Natural killer cell treated with Interleukin-12 subunit alpha and Interleukin-12 subunit beta and Interleukin-15 and Interleukin-18, amount 100 ng/mL, for 72 hours (primary cell): ENCODE results near the gene HLA-DQA1. TPM values are rescaled to one million over a fixed set of nuclear protein-coding genes. Genes with fewer than 3 reads are reported as not detected.
A peak's percentile ranks its signal among the peaks of the same experiment; 100 is the strongest.
"Not testable (repeated sequence)": the region's sequence is repeated elsewhere in the genome, so short reads cannot be mapped to it uniquely, and the experiment has no call there.

Source experiments
- ATAC-seq, 2 donors: fragments of 150-1000 bp; cut with Tn5 transposase in 1 of 2; sonication (Bioruptor Pico), chemical (Tn5 transposase) in 1 of 2; 2 replicates each; pipeline ENCODE4 v1.10.0; 2021
- DNase-seq: peaks from one replicate; pipeline ENCODE4 v3.0.0; 2022; ENCODE audit warnings: low spot score
- H3K27ac Mint-ChIP-seq, 2 donors: 1 replicate in 1 of 2; 2 replicates in 1 of 2; pipeline ENCODE4 v1.8.0; 2022; ENCODE audit warnings: mixed read lengths in 2 of 2, mild to moderate bottlenecking in 1 of 2, moderate library complexity in 1 of 2
- H3K27me3 Mint-ChIP-seq, 2 donors: 1 replicate in 1 of 2; 2 replicates in 1 of 2; pipeline ENCODE4 v1.8.0; 2022; ENCODE audit warnings: mixed read lengths in 2 of 2
- H3K36me3 Mint-ChIP-seq: one replicate; pipeline ENCODE4 v1.8.0; 2022; ENCODE audit warnings: mixed read lengths
- H3K4me1 Mint-ChIP-seq, 2 donors: 1 replicate in 1 of 2; 2 replicates in 1 of 2; pipeline ENCODE4 v1.8.0; 2022; ENCODE audit warnings: low read depth in 2 of 2, mixed read lengths in 2 of 2, mild to moderate bottlenecking in 1 of 2
- H3K4me3 Mint-ChIP-seq: one replicate; pipeline ENCODE4 v1.8.0; 2022; ENCODE audit warnings: mixed read lengths
- H3K9me3 Mint-ChIP-seq: 2 replicates; pipeline ENCODE4 v1.8.0; 2022; ENCODE audit warnings: mixed read lengths
- total RNA-seq, 2 donors: library from RNA; stranded (reverse); gene quantifications; one replicate each; pipeline ENCODE4 v1.2.3, GENCODE V29; 2022

HLA-DQA1 gene
- total RNA-seq, 2 donors from 2014 or later = 7.8 to 92.0 TPM

- peaks cover under 1 to 27% of the 10 kb centered on the region in 2 donors for H3K4me1 Mint-ChIP-seq
- not testable (repeated sequence) for H3K27me3 Mint-ChIP-seq, ATAC-seq, H3K4me3 Mint-ChIP-seq, H3K9me3 Mint-ChIP-seq, H3K27ac Mint-ChIP-seq, DNase-seq
- H3K36me3 Mint-ChIP-seq = peaks cover 14% of the 10 kb centered on the region
Observed at GRCh38 chr6:32671908-32672307, 34.7 kb downstream of the HLA-DQA1 start.

- ATAC-seq, H3K27ac Mint-ChIP-seq, H3K4me3 Mint-ChIP-seq, H3K9me3 Mint-ChIP-seq, DNase-seq, H3K27me3 Mint-ChIP-seq: not testable (repeated sequence)
- Mint-ChIP-seq H3K4me1 (peaks cover 0 to 11% of the 10 kb centered on the region in 2 donors), H3K36me3 (peaks cover 32% of the 10 kb centered on the region)
Observed at GRCh38 chr6:32674123-32674522, 36.9 kb downstream of the HLA-DQA1 start.

- Mint-ChIP-seq H3K9me3 (no peaks in the 10 kb centered on the region), H3K36me3 (peaks cover 28% of the 10 kb centered on the region), H3K27ac (no peak overlapping the region), H3K4me1 (peaks cover 10 to 30% of the 10 kb centered on the region in 2 donors), H3K4me3 (no peak overlapping the region), H3K27me3 (peaks cover 0 to 15% of the 10 kb centered on the region in 2 donors)
- DNase-seq = no peak
- ATAC-seq = no peak
Observed at GRCh38 chr6:32679492-32679891, 42.3 kb downstream of the HLA-DQA1 start.

- peaks cover 11 to 31% of the 10 kb centered on the region in 2 donors for H3K4me1 Mint-ChIP-seq
- H3K36me3 Mint-ChIP-seq = peaks cover 25% of the 10 kb centered on the region
- H3K4me3 Mint-ChIP-seq = no peak overlapping the region
- H3K27ac Mint-ChIP-seq = no peak overlapping the region
- no peaks in the 10 kb centered on the region for H3K9me3 Mint-ChIP-seq
- DNase-seq (no peak), ATAC-seq (no peak)
- H3K27me3 Mint-ChIP-seq = peaks cover 0 to 16% of the 10 kb centered on the region in 2 donors
Observed at GRCh38 chr6:32680055-32680454, 42.8 kb downstream of the HLA-DQA1 start.

- peaks cover 6% of the 10 kb centered on the region for H3K36me3 Mint-ChIP-seq
- peak overlapping the region; percentile 21 to 81 for H3K27ac Mint-ChIP-seq
- no peaks in the 10 kb centered on the region for H3K9me3 Mint-ChIP-seq
- ATAC-seq (no peak), DNase-seq (no peak)
- H3K4me3 Mint-ChIP-seq = no peak overlapping the region
- H3K4me1 Mint-ChIP-seq = peaks cover 22 to 54% of the 10 kb centered on the region in 2 donors
- peaks cover 0 to 19% of the 10 kb centered on the region in 2 donors for H3K27me3 Mint-ChIP-seq
Observed at GRCh38 chr6:32684246-32684645, 47.0 kb downstream of the HLA-DQA1 start.

- Mint-ChIP-seq H3K9me3 (no peaks in the 10 kb centered on the region), H3K36me3 (peaks cover under 1% of the 10 kb centered on the region), H3K4me3 (peak overlapping the region; percentile 62), H3K27me3 (peaks cover 0 to 12% of the 10 kb centered on the region in 2 donors), H3K4me1 (peaks cover 22 to 61% of the 10 kb centered on the region in 2 donors), H3K27ac (peak overlapping the region; percentile 78 to 81)
- peak; percentile 67 for DNase-seq
- ATAC-seq = peak; percentile 94
Observed at GRCh38 chr6:32685603-32686002, 48.4 kb downstream of the HLA-DQA1 start.

- ATAC-seq = peak in 1 of 2 donors; percentile 78
- peak overlapping the region; percentile 41 to 68 for H3K27ac Mint-ChIP-seq
- peaks cover 0 to 21% of the 10 kb centered on the region in 2 donors for H3K27me3 Mint-ChIP-seq
- H3K4me1 Mint-ChIP-seq = peaks cover 15 to 36% of the 10 kb centered on the region in 2 donors
- H3K36me3 Mint-ChIP-seq = peaks cover 16% of the 10 kb centered on the region
- DNase-seq = no peak
- peak overlapping the region; percentile 50 for H3K4me3 Mint-ChIP-seq
- H3K9me3 Mint-ChIP-seq = no peaks in the 10 kb centered on the region
Observed at GRCh38 chr6:32689531-32690501, 52.6 kb downstream of the HLA-DQA1 start.

GRCh38 chr6:32692019-32692418, 54.8 kb downstream of the HLA-DQA1 start:
- DNase-seq (peak; percentile 67), ATAC-seq (no peak)
- peaks cover 16% of the 10 kb centered on the region for H3K36me3 Mint-ChIP-seq
- H3K27ac Mint-ChIP-seq = no peak overlapping the region
- H3K4me1 Mint-ChIP-seq = peaks cover 5 to 20% of the 10 kb centered on the region in 2 donors
- peaks cover 0 to 29% of the 10 kb centered on the region in 2 donors for H3K27me3 Mint-ChIP-seq
- no peaks in the 10 kb centered on the region for H3K9me3 Mint-ChIP-seq
- H3K4me3 Mint-ChIP-seq = no peak overlapping the region

Other genes starting within 250 kb of the HLA-DQA1 start
- gene BTNL2, start 230.2 kb upstream of the HLA-DQA1 start, total RNA-seq = not detected
- gene HLA-DRA, start 197.5 kb upstream of the HLA-DQA1 start, total RNA-seq = 100 to 1,000 TPM in 1 of 2 donors, 10 to 100 TPM in 1; 28.4 to 184 TPM
- 10 to 100 TPM; 15.9 to 53.6 TPM for gene HLA-DRB5, start 107.1 kb upstream of the HLA-DQA1 start, total RNA-seq
- 100 to 1,000 TPM in 1 of 2 donors, 10 to 100 TPM in 1; 69.9 to 117 TPM for gene HLA-DRB1, start 47.6 kb upstream of the HLA-DQA1 start, total RNA-seq
- gene HLA-DQB1, start 29.3 kb downstream of the HLA-DQA1 start, total RNA-seq = 10 to 100 TPM; 21.0 to 48.6 TPM
- gene HLA-DQA2, start 104.0 kb downstream of the HLA-DQA1 start, total RNA-seq = 10 to 100 TPM in 1 of 2 donors, 1 to 10 TPM in 1; 1.2 to 10.9 TPM
- gene HLA-DQB2, start 126.1 kb downstream of the HLA-DQA1 start, total RNA-seq = 1 to 10 TPM in 1 of 2 donors, under 1 TPM in 1; 0.88 to 7.4 TPM
- gene HLA-DOB, start 179.6 kb downstream of the HLA-DQA1 start, total RNA-seq = 10 to 100 TPM in 1 of 2 donors, 1 to 10 TPM in 1; 3.3 to 13.9 TPM
- 100 to 1,000 TPM; 220 to 252 TPM for gene TAP2, start 201.3 kb downstream of the HLA-DQA1 start, total RNA-seq
- 100 to 1,000 TPM; 259 to 356 TPM for gene PSMB8, start 206.6 kb downstream of the HLA-DQA1 start, total RNA-seq
- 100 to 1,000 TPM; 512 to 588 TPM for gene TAP1, start 216.3 kb downstream of the HLA-DQA1 start, total RNA-seq
- 100 to 1,000 TPM; 212 to 401 TPM for gene PSMB9, start 216.8 kb downstream of the HLA-DQA1 start, total RNA-seq